BLaER1 treated with 17β-estradiol and CSF1 and Interleukin-3, amounts not matched to agents 10 nM and 100 nM (cell line): Measurements from ENCODE around the gene NCAM2.

Experiments used
- H3K27ac ChIP-seq, 11 experiments: shearing (Covaris generic); formaldehyde crosslinking; 2 replicates each; pipeline ENCODE4 v1.8.1; 2022
- H3K27me3 ChIP-seq, 11 experiments: shearing (Covaris generic); formaldehyde crosslinking; 2 replicates each; pipeline ENCODE4 v1.8.1; 2022
- H3K36me3 ChIP-seq, 11 experiments: shearing (Covaris generic); formaldehyde crosslinking; 2 replicates each; pipeline ENCODE4 v1.8.1; 2022
- H3K4me1 ChIP-seq, 10 experiments: shearing (Covaris generic); formaldehyde crosslinking; 2 replicates each; pipeline ENCODE4 v1.8.1; 2022
- H3K4me2 ChIP-seq, 11 experiments: shearing (Covaris generic); formaldehyde crosslinking; 2 replicates each; pipeline ENCODE4 v1.8.1; 2022
- H3K4me3 ChIP-seq, 10 experiments: shearing (Covaris generic); formaldehyde crosslinking; 2 replicates each; pipeline ENCODE4 v1.8.1; 2022
- H3K9ac ChIP-seq, 11 experiments: shearing (Covaris generic); formaldehyde crosslinking; 2 replicates each; pipeline ENCODE4 v1.8.1; 2022
- H3K9me3 ChIP-seq, 11 experiments: shearing (Covaris generic); formaldehyde crosslinking; replicated peaks in 1 of 11; 2 replicates each; pipeline ENCODE4 v1.8.1; 2022
- H4K20me1 ChIP-seq, 11 experiments: shearing (Covaris generic); formaldehyde crosslinking; 2 replicates each; pipeline ENCODE4 v1.8.1; 2022
- Cebpa-rat ChIP-seq, 11 experiments: shearing (Covaris generic); IDR thresholded peaks; 2 replicates each; pipeline ENCODE4 v1.8.1; 2022

The NCAM2 gene

GRCh38 chr21:21076051-21076450 lies 77.8 kb downstream of the NCAM2 start:
- Histone ChIP-seq H3K27ac (no peak overlapping the region), H3K4me1 (no peaks in the 10 kb centered on the region), H3K9me3 (no peaks in the 10 kb centered on the region; a peak in 1 of 22 replicates), H3K36me3 (no peaks in the 10 kb centered on the region), H3K4me3 (no peak overlapping the region), H3K27me3 (no peaks in the 10 kb centered on the region), H3K9ac (no peak overlapping the region), H4K20me1 (no peaks in the 10 kb centered on the region), H3K4me2 (no peak overlapping the region)
- no peak for TF ChIP-seq Cebpa-rat (IDR thresholded peaks at IDR 0.05)

- Histone ChIP-seq H3K9me3 (no peaks in the 10 kb centered on the region; a peak in 1 of 22 replicates), H3K9ac (no peak overlapping the region), H3K4me1 (no peaks in the 10 kb centered on the region), H4K20me1 (no peaks in the 10 kb centered on the region), H3K27ac (no peak overlapping the region), H3K27me3 (no peaks in the 10 kb centered on the region), H3K4me2 (no peak overlapping the region), H3K36me3 (no peaks in the 10 kb centered on the region), H3K4me3 (no peak overlapping the region)
- no peak for TF ChIP-seq Cebpa-rat (IDR thresholded peaks at IDR 0.05)
Measured at GRCh38 chr21:21076491-21076890, 78.3 kb downstream of the NCAM2 start.

GRCh38 chr21:21079646-21080045 lies 81.4 kb downstream of the NCAM2 start:
- no peaks in the 10 kb centered on the region; a peak in 1 of 22 replicates for H3K9me3 ChIP-seq
- H3K4me2 ChIP-seq = no peak overlapping the region
- TF ChIP-seq Cebpa-rat (IDR thresholded peaks at IDR 0.05) = no peak
- no peaks in the 10 kb centered on the region for H4K20me1 ChIP-seq
- H3K27me3 ChIP-seq = no peaks in the 10 kb centered on the region
- H3K27ac ChIP-seq = no peak overlapping the region
- H3K4me1 ChIP-seq = no peaks in the 10 kb centered on the region
- H3K4me3 ChIP-seq = no peak overlapping the region
- H3K36me3 ChIP-seq = no peaks in the 10 kb centered on the region
- H3K9ac ChIP-seq = no peak overlapping the region

GRCh38 chr21:21084179-21084578 lies 86.0 kb downstream of the NCAM2 start:
- Histone ChIP-seq H3K4me1 (peaks cover 0 to under 1% (median 0%) of the 10 kb centered on the region in 10 experiments; a peak in 4 of 20 replicates), H3K4me2 (no peak overlapping the region), H3K27ac (no peak overlapping the region), H4K20me1 (no peaks in the 10 kb centered on the region), H3K27me3 (no peaks in the 10 kb centered on the region), H3K9ac (no peak overlapping the region), H3K36me3 (no peaks in the 10 kb centered on the region), H3K9me3 (no peaks in the 10 kb centered on the region), H3K4me3 (no peak overlapping the region)
- TF ChIP-seq Cebpa-rat (IDR thresholded peaks at IDR 0.05) = no peak

- peaks cover 0 to 8% (median 0%) of the 10 kb centered on the region in 10 experiments; a peak in 4 of 20 replicates for H3K4me1 ChIP-seq
- no peaks in the 10 kb centered on the region for H3K27me3 ChIP-seq
- H3K4me3 ChIP-seq = no peak overlapping the region
- no peak overlapping the region for H3K4me2 ChIP-seq
- no peak overlapping the region for H3K27ac ChIP-seq
- H3K9me3 ChIP-seq = no peaks in the 10 kb centered on the region
- no peaks in the 10 kb centered on the region for H3K36me3 ChIP-seq
- TF ChIP-seq Cebpa-rat (IDR thresholded peaks at IDR 0.05) = no peak
- H3K9ac ChIP-seq = no peak overlapping the region
- no peaks in the 10 kb centered on the region for H4K20me1 ChIP-seq
Measured at GRCh38 chr21:21085206-21085605, 87.0 kb downstream of the NCAM2 start.

- Histone ChIP-seq H3K9me3 (no peaks in the 10 kb centered on the region), H3K4me1 (no peaks in the 10 kb centered on the region), H3K27me3 (no peaks in the 10 kb centered on the region), H3K4me2 (no peak overlapping the region), H3K27ac (no peak overlapping the region), H3K36me3 (no peaks in the 10 kb centered on the region), H4K20me1 (no peaks in the 10 kb centered on the region), H3K4me3 (no peak overlapping the region), H3K9ac (no peak overlapping the region)
- TF ChIP-seq Cebpa-rat (IDR thresholded peaks at IDR 0.05) = no peak
Measured at GRCh38 chr21:21096956-21097355, 98.7 kb downstream of the NCAM2 start.

- no peaks in the 10 kb centered on the region for H3K9me3 ChIP-seq
- no peak overlapping the region for H3K4me2 ChIP-seq
- H3K4me3 ChIP-seq = no peak overlapping the region
- TF ChIP-seq Cebpa-rat (IDR thresholded peaks at IDR 0.05) = no peak
- H3K9ac ChIP-seq = no peak overlapping the region
- no peaks in the 10 kb centered on the region for H4K20me1 ChIP-seq
- no peak overlapping the region for H3K27ac ChIP-seq
- H3K36me3 ChIP-seq = no peaks in the 10 kb centered on the region
- H3K4me1 ChIP-seq = no peaks in the 10 kb centered on the region
- H3K27me3 ChIP-seq = no peaks in the 10 kb centered on the region
Measured at GRCh38 chr21:21097466-21097865, 99.3 kb downstream of the NCAM2 start.

GRCh38 chr21:21101911-21102310 lies 103.7 kb downstream of the NCAM2 start:
- no peak overlapping the region for H3K27ac ChIP-seq

GRCh38 chr21:21102896-21103295 lies 104.7 kb downstream of the NCAM2 start:
- Histone ChIP-seq H4K20me1 (no peaks in the 10 kb centered on the region), H3K9me3 (no peaks in the 10 kb centered on the region), H3K4me3 (no peak overlapping the region), H3K36me3 (no peaks in the 10 kb centered on the region), H3K9ac (no peak overlapping the region), H3K4me1 (no peaks in the 10 kb centered on the region), H3K27ac (no peak overlapping the region), H3K27me3 (no peaks in the 10 kb centered on the region), H3K4me2 (no peak overlapping the region)
- TF ChIP-seq Cebpa-rat (IDR thresholded peaks at IDR 0.05) = no peak

More at GRCh38 chr21:21101911-21102310, 103.7 kb downstream of the NCAM2 start:
- Histone ChIP-seq H3K4me3 (no peak overlapping the region), H3K4me1 (no peaks in the 10 kb centered on the region), H3K27me3 (no peaks in the 10 kb centered on the region), H3K36me3 (no peaks in the 10 kb centered on the region), H4K20me1 (no peaks in the 10 kb centered on the region), H3K4me2 (no peak overlapping the region), H3K9ac (no peak overlapping the region), H3K9me3 (no peaks in the 10 kb centered on the region)
- no peak for TF ChIP-seq Cebpa-rat (IDR thresholded peaks at IDR 0.05)

- Histone ChIP-seq H3K4me3 (no peak overlapping the region), H3K27me3 (no peaks in the 10 kb centered on the region), H3K36me3 (no peaks in the 10 kb centered on the region), H3K27ac (no peak overlapping the region), H3K4me1 (no peaks in the 10 kb centered on the region), H3K9me3 (no peaks in the 10 kb centered on the region), H3K9ac (no peak overlapping the region), H4K20me1 (no peaks in the 10 kb centered on the region), H3K4me2 (no peak overlapping the region)
- no peak for TF ChIP-seq Cebpa-rat (IDR thresholded peaks at IDR 0.05)
Measured at GRCh38 chr21:21103692-21104091, 105.5 kb downstream of the NCAM2 start.
